ENCODE results near the gene RGS19. TPM values are rescaled to one million over a fixed set of nuclear protein-coding genes. Genes with fewer than 3 reads are reported as not detected.
A peak's percentile ranks its signal among the peaks of the same experiment; 100 is the strongest.

The RGS19 gene
- polyA plus RNA-seq, 1 of the 3 experiments (the other 2 are of a cell fraction), result 20.5 TPM

DNA sequence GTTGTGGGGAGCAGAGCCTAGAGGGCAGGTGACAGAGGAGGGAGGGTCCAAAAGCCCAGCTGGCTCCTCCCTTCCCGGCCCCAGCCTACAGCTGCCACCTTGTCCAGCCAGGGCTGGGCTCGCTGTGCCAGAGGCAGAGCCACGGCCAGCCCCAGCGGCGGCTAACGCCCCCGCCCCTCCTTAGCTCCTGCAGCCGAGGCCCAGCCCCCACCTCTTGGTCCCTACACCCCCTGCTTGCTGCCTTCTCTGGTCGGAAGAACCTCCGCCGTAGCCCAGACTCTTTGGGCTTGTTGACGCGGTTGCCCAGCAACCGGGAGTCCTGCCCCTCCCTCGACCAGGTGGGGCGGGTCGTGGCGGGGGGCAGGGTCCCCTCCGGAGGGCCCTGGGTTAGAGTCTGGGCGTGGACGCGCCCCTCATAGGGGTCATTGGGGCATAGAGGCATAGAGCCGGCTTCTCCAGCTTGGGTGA, 5.4 kb upstream of the RGS19 start:
- Histone ChIP-seq H3F3A (replicated peaks; ENCODE audit: insufficient read depth) (peaks cover 11% of the 10 kb centered on the region), H3K4me2 (no peak overlapping the region), H3K4me3 (ENCODE audit: low read depth in 2 of 2, low read length in 1 of 2) (no peak overlapping the region), H3K9me3 (no peaks in the 10 kb centered on the region), H4K20me1 (ENCODE audit: insufficient read depth) (no peaks in the 10 kb centered on the region), H3K9me2 (no peaks in the 10 kb centered on the region), H3K27ac (ENCODE audit: low read depth in 2 of 2, low read length in 1 of 2) (no peak overlapping the region), H3K27me3 (ENCODE audit: insufficient read depth) (no peaks in the 10 kb centered on the region; the same call in 1 of the 2 replicates), H3K4me1 (ENCODE audit: control insufficient read depth in 1 of 2, insufficient read depth in 2 of 2, low read depth in 1 of 2, low read length in 1 of 2) (peaks cover 0 to 26% of the 10 kb centered on the region in 2 experiments; a peak in 2 of 4 replicates), H2AFZ (ENCODE audit: low read depth) (no peak overlapping the region), H3K79me2 (ENCODE audit: insufficient read depth) (no peaks in the 10 kb centered on the region), H3K9ac (no peak overlapping the region), H3K36me3 (replicated peaks in 1 of 2; ENCODE audit: control insufficient read depth in 1 of 2, insufficient read depth in 2 of 2, low read length in 1 of 2) (no peaks in the 10 kb centered on the region)
- TF ChIP-seq GABPA (IDR thresholded peaks at IDR 0.05; ENCODE audit: low read depth), result no peak
- no peak for TF ChIP-seq POLR2AphosphoS5 (IDR thresholded peaks at IDR 0.05; ENCODE audit: low read depth, low read length)
- TF ChIP-seq TAF1 (IDR thresholded peaks at IDR 0.05; ENCODE audit: borderline replicate concordance, low read depth, low read length), result no peak
- TF ChIP-seq FOXM1 (IDR thresholded peaks at IDR 0.05; ENCODE audit: low read depth), result no peak
- TF ChIP-seq MEF2A (IDR thresholded peaks at IDR 0.05; ENCODE audit: borderline replicate concordance, low read depth), result no peak
- no peak for TF ChIP-seq RCOR1 (IDR thresholded peaks at IDR 0.05; ENCODE audit: low read length)
- no peak for TF ChIP-seq NRF1 (IDR thresholded peaks at IDR 0.05; ENCODE audit: low read depth, low read length)
- no peak for TF ChIP-seq EP300 (IDR thresholded peaks at IDR 0.05; ENCODE audit: borderline replicate concordance in 1 of 2, low read depth in 1 of 2, low read length in 1 of 2)
- no peak for TF ChIP-seq TEAD4 (IDR thresholded peaks at IDR 0.05; ENCODE audit: borderline replicate concordance, insufficient read depth)
- TF ChIP-seq YY1 (IDR thresholded peaks at IDR 0.05; ENCODE audit: low read depth), result no peak
- no peak for TF ChIP-seq FOXJ3 (CRISPR knock-in tag; IDR thresholded peaks at IDR 0.05)
- TF ChIP-seq, protein P1, sequence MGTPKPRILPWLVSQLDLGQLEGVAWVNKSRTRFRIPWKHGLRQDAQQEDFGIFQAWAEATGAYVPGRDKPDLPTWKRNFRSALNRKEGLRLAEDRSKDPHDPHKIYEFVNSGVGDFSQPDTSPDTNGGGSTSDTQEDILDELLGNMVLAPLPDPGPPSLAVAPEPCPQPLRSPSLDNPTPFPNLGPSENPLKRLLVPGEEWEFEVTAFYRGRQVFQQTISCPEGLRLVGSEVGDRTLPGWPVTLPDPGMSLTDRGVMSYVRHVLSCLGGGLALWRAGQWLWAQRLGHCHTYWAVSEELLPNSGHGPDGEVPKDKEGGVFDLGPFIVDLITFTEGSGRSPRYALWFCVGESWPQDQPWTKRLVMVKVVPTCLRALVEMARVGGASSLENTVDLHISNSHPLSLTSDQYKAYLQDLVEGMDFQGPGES (IDR thresholded peaks at IDR 0.05; ENCODE audit: low read depth, low read length), result no peak
- DNase-seq, result no peak
- 13% methylated on average over 7 of the region's 23 CpGs for WGBS (ENCODE audit: low lambda C conversion rate)
- POLR2A ChIA-PET, result interaction anchor here (1.2 kb wide), 1 partner anchor 171 kb away, joined by 4 read pairs; the partner anchor contains the start of gene PCMTD2
- CTCF ChIA-PET, result interaction anchor here (0.9 to 12.9 kb wide), 11 partner anchors 11 to 171 kb away, joined by 3 to 252 read pairs (median 11); partner anchors contain the start of genes C20orf204, NPBWR2 and PCMTD2

DNA sequence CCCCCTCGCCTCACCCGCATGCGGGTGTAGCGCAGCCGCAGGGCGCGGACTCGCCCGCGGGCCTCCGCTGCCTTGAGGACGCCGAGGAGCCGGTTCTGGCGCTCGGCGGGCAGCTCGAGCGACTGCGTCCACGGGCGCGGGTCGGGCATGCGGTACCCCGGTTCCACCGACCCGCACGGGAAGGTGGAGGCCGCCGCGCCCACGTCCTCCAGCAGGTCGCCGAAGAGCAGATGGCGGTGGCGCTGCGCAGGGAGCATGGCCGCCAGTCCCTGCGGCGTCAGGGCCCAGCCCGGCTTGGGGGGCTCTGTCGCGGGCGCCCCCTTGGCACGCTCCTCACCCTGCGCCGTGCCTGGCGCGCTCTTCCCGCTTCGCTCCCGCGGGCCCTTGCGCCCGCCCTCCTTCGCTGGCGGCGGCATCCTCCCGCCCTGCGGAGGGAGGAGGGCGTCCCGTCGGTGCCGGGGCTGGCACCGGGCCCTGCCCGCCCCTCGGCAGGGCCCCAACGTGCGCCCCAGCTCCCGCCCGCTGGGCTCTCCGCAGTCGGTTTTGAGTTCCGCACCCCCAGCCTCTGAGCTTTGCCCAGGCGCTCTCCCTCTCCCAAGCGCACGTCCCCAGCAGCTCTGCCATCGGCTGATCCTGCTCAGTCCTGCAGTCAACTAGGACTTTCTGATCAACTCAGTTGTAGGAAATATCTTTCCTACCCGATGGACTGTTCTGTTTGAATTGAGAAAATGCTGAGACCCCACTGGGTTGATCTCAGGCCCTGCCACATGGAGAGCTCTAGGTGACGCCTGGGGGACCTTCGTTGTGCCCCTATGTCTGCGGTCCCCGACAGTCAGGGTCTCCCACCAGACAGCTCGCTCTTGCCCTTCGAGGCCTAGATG, 4.7 kb upstream of the RGS19 start, which contains the start of gene LKAAEAR1:
Gene LKAAEAR1 (minus strand): TSS at position 595 of the 881 bp plus-strand sequence. CDS start 179 bp downstream, at position 416.
- 25% methylated on average over 13 of the region's 86 CpGs for WGBS (ENCODE audit: low lambda C conversion rate)
- Histone ChIP-seq H4K20me1 (ENCODE audit: insufficient read depth) (no peaks in the 10 kb centered on the region), H3K9ac (no peak within 1 kb of the TSS), H3K79me2 (ENCODE audit: insufficient read depth) (no peaks in the 10 kb centered on the region), H3K36me3 (replicated peaks in 1 of 2; ENCODE audit: control insufficient read depth in 1 of 2, insufficient read depth in 2 of 2, low read length in 1 of 2) (no peaks in the 10 kb centered on the region), H3K27ac (ENCODE audit: low read depth in 2 of 2, low read length in 1 of 2) (no peak within 1 kb of the TSS), H3K9me3 (no peaks in the 10 kb centered on the region), H3K4me3 (ENCODE audit: low read depth in 2 of 2, low read length in 1 of 2) (peak within 1 kb of the TSS; percentile 47 to 53), H3K4me1 (ENCODE audit: control insufficient read depth in 1 of 2, insufficient read depth in 2 of 2, low read depth in 1 of 2, low read length in 1 of 2) (peaks cover 2 to 26% of the 10 kb centered on the region in 2 experiments; a peak in 2 of 4 replicates), H3K27me3 (ENCODE audit: insufficient read depth) (no peaks in the 10 kb centered on the region; the same call in 1 of the 2 replicates), H2AFZ (ENCODE audit: low read depth) (no peak within 1 kb of the TSS), H3K9me2 (no peaks in the 10 kb centered on the region), H3K4me2 (peak within 1 kb of the TSS; percentile 85), H3F3A (replicated peaks; ENCODE audit: insufficient read depth) (peaks cover 13% of the 10 kb centered on the region)
- ChIA-PET CTCF (interaction anchor here (0.6 to 12.9 kb wide), 23 partner anchors 8 to 615 kb away, joined by 3 to 252 read pairs (median 4); partner anchors contain the start of genes C20orf204, NPBWR2, PCMTD2 and TCEA2), POLR2A (interaction anchor here (1.0 to 1.2 kb wide), 2 partner anchors 36 to 172 kb away, joined by 4 to 6 read pairs; partner anchors contain the start of gene PCMTD2)
- DNase-seq, result peak; percentile 74
- TF ChIP-seq YY1 (IDR thresholded peaks at IDR 0.05; ENCODE audit: low read depth) (no peak), EZH2phosphoT487 (IDR thresholded peaks at IDR 0.05; ENCODE audit: borderline replicate concordance, low read depth) (no peak), FOSL2 (IDR thresholded peaks at IDR 0.05; ENCODE audit: borderline replicate concordance, low read depth) (no peak), RXRA (IDR thresholded peaks at IDR 0.05; ENCODE audit: borderline replicate concordance, low read depth) (no peak), GABPA (IDR thresholded peaks at IDR 0.05; ENCODE audit: low read depth) (no peak), RFX5 (IDR thresholded peaks at IDR 0.05; ENCODE audit: low read length) (no peak), SMC3 (IDR thresholded peaks at IDR 0.05; ENCODE audit: low read depth, low read length) (no peak), TAF1 (IDR thresholded peaks at IDR 0.05; ENCODE audit: borderline replicate concordance, low read depth, low read length) (no peak)
- TF ChIP-seq, protein P2, sequence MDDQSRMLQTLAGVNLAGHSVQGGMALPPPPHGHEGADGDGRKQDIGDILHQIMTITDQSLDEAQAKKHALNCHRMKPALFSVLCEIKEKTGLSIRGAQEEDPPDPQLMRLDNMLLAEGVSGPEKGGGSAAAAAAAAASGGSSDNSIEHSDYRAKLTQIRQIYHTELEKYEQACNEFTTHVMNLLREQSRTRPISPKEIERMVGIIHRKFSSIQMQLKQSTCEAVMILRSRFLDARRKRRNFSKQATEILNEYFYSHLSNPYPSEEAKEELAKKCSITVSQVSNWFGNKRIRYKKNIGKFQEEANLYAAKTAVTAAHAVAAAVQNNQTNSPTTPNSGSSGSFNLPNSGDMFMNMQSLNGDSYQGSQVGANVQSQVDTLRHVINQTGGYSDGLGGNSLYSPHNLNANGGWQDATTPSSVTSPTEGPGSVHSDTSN (IDR thresholded peaks at IDR 0.05), result no peak
- TF ChIP-seq, protein P3, sequence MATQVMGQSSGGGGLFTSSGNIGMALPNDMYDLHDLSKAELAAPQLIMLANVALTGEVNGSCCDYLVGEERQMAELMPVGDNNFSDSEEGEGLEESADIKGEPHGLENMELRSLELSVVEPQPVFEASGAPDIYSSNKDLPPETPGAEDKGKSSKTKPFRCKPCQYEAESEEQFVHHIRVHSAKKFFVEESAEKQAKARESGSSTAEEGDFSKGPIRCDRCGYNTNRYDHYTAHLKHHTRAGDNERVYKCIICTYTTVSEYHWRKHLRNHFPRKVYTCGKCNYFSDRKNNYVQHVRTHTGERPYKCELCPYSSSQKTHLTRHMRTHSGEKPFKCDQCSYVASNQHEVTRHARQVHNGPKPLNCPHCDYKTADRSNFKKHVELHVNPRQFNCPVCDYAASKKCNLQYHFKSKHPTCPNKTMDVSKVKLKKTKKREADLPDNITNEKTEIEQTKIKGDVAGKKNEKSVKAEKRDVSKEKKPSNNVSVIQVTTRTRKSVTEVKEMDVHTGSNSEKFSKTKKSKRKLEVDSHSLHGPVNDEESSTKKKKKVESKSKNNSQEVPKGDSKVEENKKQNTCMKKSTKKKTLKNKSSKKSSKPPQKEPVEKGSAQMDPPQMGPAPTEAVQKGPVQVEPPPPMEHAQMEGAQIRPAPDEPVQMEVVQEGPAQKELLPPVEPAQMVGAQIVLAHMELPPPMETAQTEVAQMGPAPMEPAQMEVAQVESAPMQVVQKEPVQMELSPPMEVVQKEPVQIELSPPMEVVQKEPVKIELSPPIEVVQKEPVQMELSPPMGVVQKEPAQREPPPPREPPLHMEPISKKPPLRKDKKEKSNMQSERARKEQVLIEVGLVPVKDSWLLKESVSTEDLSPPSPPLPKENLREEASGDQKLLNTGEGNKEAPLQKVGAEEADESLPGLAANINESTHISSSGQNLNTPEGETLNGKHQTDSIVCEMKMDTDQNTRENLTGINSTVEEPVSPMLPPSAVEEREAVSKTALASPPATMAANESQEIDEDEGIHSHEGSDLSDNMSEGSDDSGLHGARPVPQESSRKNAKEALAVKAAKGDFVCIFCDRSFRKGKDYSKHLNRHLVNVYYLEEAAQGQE (IDR thresholded peaks at IDR 0.05; ENCODE audit: low read depth, low read length), result no peak

All from SK-N-SH (cell line).